Endothelial cell of umbilical vein (primary cell): Measurements from ENCODE around the gene CPPED1. TPM values are rescaled to one million over a fixed set of nuclear protein-coding genes. Genes with fewer than 3 reads are reported as not detected.

Source experiments
- BruUV-seq: library from RNA; stranded (reverse); fragments of 400-500 nt; replicated peaks from 2 replicates; lab custom pipeline; 2021; lab: Mats Ljungman, UMichigan
- CTCF ChIA-PET: fragments of 300-600, 350-600 bp; sonication (Branson Sonifier 250); formaldehyde crosslinking; loops from one replicate; lab custom pipeline; 2021; ENCODE audit warnings: antibody characterized with exemption, inconsistent platforms; lab: Charles Lee
- POLR2A ChIA-PET: fragments of 300-600, 350-600 bp; sonication (Branson Sonifier 250); formaldehyde crosslinking; loops from one replicate; lab custom pipeline; 2021; ENCODE audit warnings: antibody characterized with exemption, inconsistent platforms; lab: Charles Lee
- DNase-seq: peaks from one replicate; pipeline ENCODE4 v3.0.0-alpha.2; 2011; ENCODE audit warnings: low read depth, low spot score
- FAIRE-seq: peaks from 2 replicates; lab custom pipeline; 2011; peaks lifted over from hg19 to GRCh38; lab: Jason Lieb, UNC
- H2AFZ ChIP-seq: 2 replicates; pipeline ENCODE4 v1.6.0; 2012; ENCODE audit warnings: low read depth, low read length, control low read depth, inconsistent platforms
- H3K27ac ChIP-seq: 2 replicates; pipeline ENCODE4 v1.5.1; 2011; ENCODE audit warnings: low read depth, mild to moderate bottlenecking, control low read depth, low read length, moderate library complexity; ENCODE audit not compliant: insufficient read depth
- H3K27me3 ChIP-seq, 2 experiments: 2 replicates each; pipeline versions ENCODE4 v1.6.0 to v1.6.1; 2011; ENCODE audit warnings: low read length in 2 of 2, mixed read lengths in 1 of 2; ENCODE audit not compliant: control insufficient read depth in 2 of 2, insufficient read depth in 2 of 2
- H3K36me3 ChIP-seq, 2 experiments: 2 replicates in 1 of 2; 3 replicates in 1 of 2; pipeline ENCODE4 v1.5.1; 2011; ENCODE audit warnings: low read length in 2 of 2, mild to moderate bottlenecking in 1 of 2, moderate library complexity in 1 of 2; ENCODE audit not compliant: control insufficient read depth in 2 of 2, insufficient read depth in 2 of 2; ENCODE audit errors: extremely low read depth in 1 of 2
- H3K4me1 ChIP-seq: 3 replicates; pipeline ENCODE4 v1.5.1; 2011; ENCODE audit warnings: mild to moderate bottlenecking, low read length; ENCODE audit not compliant: control insufficient read depth, insufficient read depth; ENCODE audit errors: extremely low read depth
- H3K4me2 ChIP-seq: 2 replicates; pipeline ENCODE4 v1.6.1; 2011; ENCODE audit warnings: low read length, control low read depth, mixed read lengths; ENCODE audit not compliant: insufficient read depth
- H3K4me3 ChIP-seq, 3 experiments: fragments of 200-600 bp in 1 of 3; sonication (generic), shearing (Covaris generic) in 1 of 3; replicated peaks in 1 of 3; 2 replicates each; pipeline ENCODE4 v1.5.1; 2011 to 2016; ENCODE audit warnings: control low read depth in 3 of 3, low read length in 3 of 3, mild to moderate bottlenecking in 2 of 3, inconsistent platforms in 1 of 3, low read depth in 1 of 3, moderate library complexity in 1 of 3; ENCODE audit not compliant: insufficient read depth in 1 of 3
- H3K79me2 ChIP-seq: 2 replicates; pipeline ENCODE4 v1.6.0; 2012; ENCODE audit warnings: low read length, inconsistent platforms; ENCODE audit not compliant: control insufficient read depth, insufficient read depth
- H3K9ac ChIP-seq: replicated peaks from 2 replicates; pipeline ENCODE3; 2011; ENCODE audit warnings: low read length, control low read depth; ENCODE audit not compliant: insufficient read depth; ENCODE audit errors: extremely low read depth
- H3K9me1 ChIP-seq: replicated peaks from 3 replicates; pipeline ENCODE4 v1.6.0; 2011; ENCODE audit warnings: mild to moderate bottlenecking, low read length; ENCODE audit not compliant: control insufficient read depth, insufficient read depth; ENCODE audit errors: extremely low read depth
- H3K9me3 ChIP-seq: replicated peaks from 2 replicates; pipeline ENCODE4 v1.5.1; 2012; ENCODE audit warnings: low read length, inconsistent platforms; ENCODE audit not compliant: control insufficient read depth, insufficient read depth
- H4K20me1 ChIP-seq: replicated peaks from 2 replicates; pipeline ENCODE3; 2011; ENCODE audit warnings: mild to moderate bottlenecking, low read length; ENCODE audit not compliant: control insufficient read depth, insufficient read depth; ENCODE audit errors: extremely low read depth
- CTCF ChIP-seq, 2 donors: IDR thresholded peaks; 1 replicate in 1 of 2; 2 replicates in 1 of 2; pipeline ENCODE4 v1.5.1; 2011; ENCODE audit warnings: low read length in 2 of 2, mild to moderate bottlenecking in 2 of 2, moderate library complexity in 2 of 2, control low read depth in 1 of 2, inconsistent platforms in 1 of 2, low read depth in 1 of 2; ENCODE audit not compliant: insufficient read depth in 1 of 2; ENCODE audit errors: extremely low read depth in 1 of 2
- EZH2 ChIP-seq: IDR thresholded peaks from 2 replicates; pipeline ENCODE4 v1.6.1; 2012; ENCODE audit warnings: borderline replicate concordance, low read depth, mild to moderate bottlenecking, moderate library complexity, low read length, inconsistent platforms; ENCODE audit not compliant: severe bottlenecking
- FOS ChIP-seq: IDR thresholded peaks from 2 replicates; pipeline ENCODE4 v1.6.1; 2011; ENCODE audit warnings: mild to moderate bottlenecking, low read length, moderate library complexity, borderline replicate concordance; ENCODE audit not compliant: insufficient read depth
- GATA2 ChIP-seq: IDR thresholded peaks from 2 replicates; pipeline ENCODE4 v1.7.0; 2011; ENCODE audit warnings: low read depth, mild to moderate bottlenecking, moderate library complexity, mixed read lengths, low read length; ENCODE audit not compliant: insufficient read length, insufficient read depth
- JUN ChIP-seq: IDR thresholded peaks from 2 replicates; pipeline ENCODE4 v1.6.1; 2011; ENCODE audit warnings: borderline replicate concordance, low read depth; ENCODE audit not compliant: insufficient read length, insufficient read depth
- MAX ChIP-seq: IDR thresholded peaks from 2 replicates; pipeline ENCODE4 v1.6.1; 2011; ENCODE audit not compliant: insufficient read depth, insufficient read length
- MYC ChIP-seq: IDR thresholded peaks from one replicate; pipeline ENCODE4 v1.6.1; 2011; ENCODE audit warnings: mild to moderate bottlenecking, low read depth, low read length
- POLR2A ChIP-seq: IDR thresholded peaks from 2 replicates; pipeline ENCODE4 v1.6.1; 2012; ENCODE audit warnings: low read depth, mild to moderate bottlenecking, control low read depth, low read length
- POLR2AphosphoS5 ChIP-seq: IDR thresholded peaks from 2 replicates; pipeline ENCODE4 v1.6.1; 2012; ENCODE audit warnings: low read depth, mild to moderate bottlenecking, control low read depth, low read length, moderate library complexity; ENCODE audit not compliant: insufficient read depth
- dilution Hi-C: fragments of 300-500 bp; cut with MboI; formaldehyde crosslinking; loops from one replicate; pipeline ENCODE4 v1.15.0; 2019; ENCODE audit warnings: low sequenced_read_pairs; ENCODE audit not compliant: extremely low pct_ligation_motif_present
- intact Hi-C: fragments of 100-400 bp; cut with micrococcal nuclease; formaldehyde crosslinking; loops from one replicate; pipeline ENCODE4 v1.10.0; 2022
- polyA plus RNA-seq, 4 experiments: library from polyadenylated mRNA; depleted of rRNA in 3 of 4; stranded (reverse) in 3 of 4; unstranded in 1 of 4; fragments of >200 nt; gene quantifications; 2 replicates each; pipeline versions ENCODE4 v1.2.1 to v1.2.3, GENCODE V29; 2011 to 2012; ENCODE audit warnings: missing spikeins in 1 of 4
- total RNA-seq: library from RNA; stranded (reverse); gene quantifications from 2 replicates; pipeline ENCODE4 v1.2.3, GENCODE V29; 2021

The CPPED1 gene
- total and polyA plus RNA-seq, 2 donors (not counting 3 experiments of a cell fraction or from before 2014, with no cell fraction given): 27.9 to 59.3 TPM

- TF ChIP-seq POLR2A (no peak), FOS (no peak), JUN (no peak), CTCF (IDR thresholded peaks at IDR 0.05; ENCODE audit: extremely low read depth in 1 of 2, insufficient read depth in 1 of 2, low read depth in 1 of 2, low read length in 2 of 2) (no peak), MAX (no peak), POLR2AphosphoS5 (no peak), GATA2 (no peak), EZH2 (no peak), MYC (no peak)
- intact Hi-C loops: no loop called here
- CTCF ChIA-PET: no interaction called here
- H3K27ac ChIP-seq: no peak overlapping the region
- no peak overlapping the region for H3K4me2 ChIP-seq
- no peak overlapping the region for H3K9ac ChIP-seq
- peak; percentile 55 for FAIRE-seq
- no peaks in the 10 kb centered on the region for H3K9me3 ChIP-seq
- no peaks in the 10 kb centered on the region for H3K79me2 ChIP-seq
- no peaks in the 10 kb centered on the region for H3K36me3 ChIP-seq
- H3K4me3 ChIP-seq: no peak overlapping the region
- no peaks in the 10 kb centered on the region for H3K9me1 ChIP-seq
- no peak for DNase-seq
- no peak overlapping the region for H2AFZ ChIP-seq
- no peaks in the 10 kb centered on the region for H3K27me3 ChIP-seq
- dilution Hi-C loops: no loop called here
- no TSS peak for BruUV-seq
- H4K20me1 ChIP-seq: no peaks in the 10 kb centered on the region
- POLR2A ChIA-PET: no interaction called here
- no peaks in the 10 kb centered on the region for H3K4me1 ChIP-seq
Observed at GRCh38 chr16:12709807-12710206, 93.9 kb downstream of the CPPED1 start.
